Measurements from ENCODE around the gene MYO19. TPM values are rescaled to one million over a fixed set of nuclear protein-coding genes. Genes with fewer than 3 reads are reported as not detected.

The MYO19 gene
- total and polyA plus RNA-seq, 4 donors, result 8.7 to 47.2 (median 20.8) TPM

GRCh38 chr17:36474571-36474970 is 60.1 kb downstream of the MYO19 start (continued):
- TF ChIP-seq CTCF (IDR thresholded peaks at IDR 0.05; ENCODE audit: low read depth, low read length, missing input control) (no peak), HNF4G (IDR thresholded peaks at IDR 0.05) (no peak)

- no peaks in the 10 kb centered on the region for H3K9me3 ChIP-seq (ENCODE audit: control insufficient read depth in 4 of 4, low read length in 3 of 4)
- H3K4me1 ChIP-seq (ENCODE audit: control insufficient read depth in 4 of 4, insufficient read depth in 4 of 4, low read length in 3 of 4), result no peaks in the 10 kb centered on the region
- no peaks in the 10 kb centered on the region for H3K36me3 ChIP-seq (ENCODE audit: control insufficient read depth in 4 of 4, insufficient read depth in 3 of 4, low read depth in 1 of 4, low read length in 3 of 4)
- no peak overlapping the region for H3K9ac ChIP-seq (ENCODE audit: low read depth in 1 of 2, low read length in 2 of 2)
- H3K27me3 ChIP-seq (ENCODE audit: control insufficient read depth in 4 of 4, insufficient read depth in 4 of 4, low read length in 3 of 4), result peaks cover 0 to 10% (median 1%) of the 10 kb centered on the region in 4 donors
- no peak for TF ChIP-seq ZBTB33 (IDR thresholded peaks at IDR 0.05)
- no peak for TF ChIP-seq FOXA1 (IDR thresholded peaks at IDR 0.05)
- no peak for TF ChIP-seq FOXA2 (IDR thresholded peaks at IDR 0.05)
- no peak for TF ChIP-seq MAX (IDR thresholded peaks at IDR 0.05)
- no peak for TF ChIP-seq HNF4A (conservative IDR thresholded peaks at IDR 0.05)
- no peak for TF ChIP-seq HNF4G (IDR thresholded peaks at IDR 0.05)
- TF ChIP-seq REST (IDR thresholded peaks at IDR 0.05), result no peak
- no peak for TF ChIP-seq SP1 (IDR thresholded peaks at IDR 0.05)
- TF ChIP-seq JUND (IDR thresholded peaks at IDR 0.05), result no peak
- TF ChIP-seq YY1 (IDR thresholded peaks at IDR 0.05), result no peak
- TF ChIP-seq NR2F2 (IDR thresholded peaks at IDR 0.05), result no peak
- no peak for TF ChIP-seq TAF1 (conservative IDR thresholded peaks at IDR 0.05)
- TF ChIP-seq RXRA (IDR thresholded peaks at IDR 0.05), result no peak
- TF ChIP-seq EGR1 (IDR thresholded peaks at IDR 0.05; ENCODE audit: low read depth in 2 of 2), result no peak
- TF ChIP-seq CTCF (IDR thresholded peaks at IDR 0.05; ENCODE audit: low read depth, low read length, missing input control), result no peak
- H3K4me3 ChIP-seq (ENCODE audit: low read depth in 1 of 3, low read length in 3 of 3), result no peak overlapping the region
- DNase-seq (ENCODE audit: low spot score), result no peak
- H3K27ac ChIP-seq (ENCODE audit: low read depth in 1 of 2, low read length in 2 of 2), result no peak overlapping the region
Observed at GRCh38 chr17:36470499-36470898, 64.2 kb downstream of the MYO19 start.
